Nucleus accumbens (tissue), 56 donors: ENCODE results near the gene SLC7A11.
"Not testable (repeated sequence)": the region's sequence is repeated elsewhere in the genome, so short reads cannot be mapped to it uniquely, and the experiment has no call there.

Experiments
- DNase-seq, 56 donors: peaks; one replicate each; lab custom pipeline; 2025; lab: John Stamatoyannopoulos, UW

Gene SLC7A11

DNA sequence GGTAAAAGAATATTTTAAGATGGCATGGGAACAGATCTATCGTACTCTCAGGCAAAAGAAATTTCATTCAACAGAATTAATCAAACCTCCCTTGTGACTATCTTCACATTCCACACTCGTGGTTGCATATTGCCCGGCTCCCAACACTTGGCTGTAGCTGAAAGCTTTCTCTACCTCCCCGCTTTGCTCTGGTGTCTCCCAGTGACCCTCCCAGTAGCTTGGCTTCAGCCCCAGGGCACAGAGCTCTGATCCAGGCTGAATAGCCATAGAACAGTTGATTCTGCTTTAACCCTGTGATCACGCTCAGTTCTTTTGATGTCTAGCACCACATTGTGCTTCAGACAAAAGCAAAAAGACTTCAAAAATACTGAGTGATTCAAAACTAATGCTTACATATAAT lies 24.6 kb downstream of the SLC7A11 start:
- DNase-seq = peak in 36 of 56 donors; percentile 2 to 74 (median 32)

DNA sequence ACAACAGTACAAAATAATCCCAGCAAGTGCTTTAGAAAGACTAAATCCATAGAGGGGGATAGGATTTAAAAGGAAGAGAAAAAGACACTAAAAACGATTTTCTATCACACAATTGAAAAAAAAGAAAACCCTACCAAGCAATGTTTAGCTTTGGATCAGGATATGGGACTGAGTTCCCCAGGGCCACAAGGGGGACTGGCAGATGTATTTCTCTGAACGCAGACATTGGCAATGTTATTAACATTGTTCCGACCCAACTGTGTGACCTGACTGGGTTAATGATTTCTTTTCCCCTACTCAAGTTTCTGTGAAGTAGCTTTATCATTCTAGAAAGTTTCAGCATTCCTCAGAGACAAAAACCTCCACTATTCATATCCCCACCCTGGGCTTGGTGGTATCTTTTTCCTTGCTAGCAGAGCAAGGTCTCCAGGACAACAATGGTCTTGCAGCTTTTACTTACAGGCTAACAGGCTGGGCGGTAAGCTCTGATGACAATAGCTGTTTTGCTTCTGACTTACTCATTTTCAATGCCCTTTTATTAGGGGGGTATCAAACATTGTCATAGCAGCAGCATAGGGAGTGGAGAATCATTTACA lies 25.8 kb downstream of the SLC7A11 start:
- DNase-seq = peak in 1 of 56 donors; percentile 17

DNA sequence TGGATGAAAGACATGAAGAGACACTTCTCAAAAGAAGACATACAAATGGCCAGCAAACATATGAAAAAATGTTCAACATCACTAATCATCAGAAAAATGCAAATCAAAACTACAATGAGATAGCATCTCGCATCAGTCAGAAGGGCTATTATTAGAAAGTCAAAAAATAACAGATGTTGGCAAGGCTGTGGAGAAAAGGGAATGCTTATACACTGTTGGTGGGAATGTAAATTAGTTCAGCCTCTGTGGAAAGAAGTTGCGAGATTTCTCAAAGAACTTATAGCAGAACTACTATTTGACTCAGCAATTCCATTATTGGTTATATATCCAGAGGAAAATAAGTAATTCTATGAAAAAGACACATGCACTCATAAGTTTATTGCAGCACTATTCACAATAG lies 31.6 kb downstream of the SLC7A11 start:
- not testable (repeated sequence) for DNase-seq

- DNase-seq = no peak
These were observed 33.1 kb downstream of the SLC7A11 start for GRCh38 chr4:138209094-138209493.

- no peak for DNase-seq
These were observed 36.5 kb downstream of the SLC7A11 start for GRCh38 chr4:138205531-138206233.

GRCh38 chr4:138204507-138204906 lies 37.6 kb downstream of the SLC7A11 start:
- no peak for DNase-seq

DNA sequence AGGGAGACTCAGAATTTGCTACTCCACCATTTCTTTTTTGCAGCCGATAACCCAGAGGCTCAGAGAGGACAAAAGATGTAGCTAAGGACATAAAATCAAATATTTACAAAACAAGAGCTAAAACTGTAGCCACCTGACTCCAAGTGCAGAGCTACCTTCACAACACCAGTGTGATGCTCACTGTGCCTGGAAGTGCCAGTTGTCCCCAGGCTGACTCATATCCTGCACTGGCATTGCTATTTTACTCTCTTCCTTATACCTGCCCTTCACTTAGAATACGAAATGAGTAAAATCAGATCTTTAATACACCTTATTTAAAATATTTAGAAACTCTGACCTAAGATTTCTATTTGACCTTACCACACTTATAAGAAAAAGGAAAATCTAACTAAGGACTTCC lies 39.5 kb downstream of the SLC7A11 start:
- DNase-seq = no peak

- DNase-seq = no peak
These were observed 41.9 kb downstream of the SLC7A11 start for GRCh38 chr4:138200236-138200590.

- DNase-seq = peak in 6 of 56 donors; percentile 1 to 40 (median 17)
These were observed 42.4 kb downstream of the SLC7A11 start for GRCh38 chr4:138199568-138200235.

DNA sequence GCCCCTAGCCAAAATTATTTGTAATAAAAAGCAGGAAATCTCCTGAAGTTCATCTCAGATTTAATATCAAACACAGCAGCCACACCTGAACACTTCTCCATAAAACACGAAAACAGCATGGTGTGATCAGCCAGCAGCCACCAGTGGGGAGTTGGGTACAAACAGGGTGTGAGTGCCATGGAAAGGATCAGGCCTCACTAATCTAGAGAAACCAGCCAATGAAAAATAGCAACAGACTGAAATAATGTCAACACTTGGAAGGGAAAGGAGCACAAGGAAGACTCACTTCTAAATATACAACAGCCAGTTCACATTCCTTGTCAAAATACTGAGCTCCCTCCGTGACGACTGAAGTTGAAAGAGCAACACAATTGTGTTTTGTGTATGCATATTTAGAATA lies 46.0 kb downstream of the SLC7A11 start:
- DNase-seq = no peak

- no peak for DNase-seq
These were observed 48.2 kb downstream of the SLC7A11 start for GRCh38 chr4:138193963-138194362.

- no peak for DNase-seq
These were observed 50.0 kb downstream of the SLC7A11 start for GRCh38 chr4:138192113-138192512.

DNA sequence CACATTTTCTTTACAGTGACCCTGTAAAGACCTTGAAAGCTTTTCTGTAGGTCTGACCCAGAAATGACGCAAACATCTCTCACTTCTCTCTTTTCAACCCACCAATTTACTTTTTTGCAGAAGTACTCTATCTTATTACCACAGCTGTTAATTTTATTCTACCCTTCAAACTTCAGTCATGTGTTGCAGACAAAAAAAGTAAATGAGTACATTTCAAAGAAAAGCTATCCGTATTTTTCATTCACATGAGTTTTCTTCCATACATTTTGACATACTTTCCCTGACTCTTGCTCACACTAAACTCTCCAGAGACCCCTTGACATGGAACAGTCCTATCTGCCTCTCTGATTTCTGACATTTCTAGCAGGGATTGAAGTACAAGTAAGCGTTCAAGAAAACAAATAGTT lies 51.7 kb downstream of the SLC7A11 start:
- DNase-seq = no peak

DNA sequence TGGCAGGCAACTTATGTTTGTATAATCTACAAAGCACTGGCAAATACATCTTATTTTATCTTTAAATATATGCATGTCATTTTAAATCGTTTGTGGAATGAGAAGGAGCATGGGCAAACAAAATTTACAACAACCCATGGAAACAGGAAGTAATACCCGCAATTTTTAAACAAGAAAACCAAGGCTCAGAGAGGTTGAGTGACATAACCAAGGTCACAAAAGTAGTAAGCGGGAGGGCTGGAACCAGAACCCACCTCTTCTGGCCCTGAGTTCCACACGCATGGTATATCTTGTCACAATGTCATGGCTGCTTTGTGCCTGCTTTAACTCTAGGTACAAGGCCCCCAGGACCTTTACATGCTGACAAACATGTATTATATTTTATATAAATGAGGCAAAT lies 52.9 kb downstream of the SLC7A11 start:
- no peak for DNase-seq

GRCh38 chr4:138188406-138189084 lies 53.6 kb downstream of the SLC7A11 start:
- no peak for DNase-seq

- DNase-seq = no peak
These were observed 56.1 kb downstream of the SLC7A11 start for GRCh38 chr4:138185859-138186645.

- no peak for DNase-seq
These were observed 57.3 kb downstream of the SLC7A11 start for GRCh38 chr4:138184886-138185285.

DNA sequence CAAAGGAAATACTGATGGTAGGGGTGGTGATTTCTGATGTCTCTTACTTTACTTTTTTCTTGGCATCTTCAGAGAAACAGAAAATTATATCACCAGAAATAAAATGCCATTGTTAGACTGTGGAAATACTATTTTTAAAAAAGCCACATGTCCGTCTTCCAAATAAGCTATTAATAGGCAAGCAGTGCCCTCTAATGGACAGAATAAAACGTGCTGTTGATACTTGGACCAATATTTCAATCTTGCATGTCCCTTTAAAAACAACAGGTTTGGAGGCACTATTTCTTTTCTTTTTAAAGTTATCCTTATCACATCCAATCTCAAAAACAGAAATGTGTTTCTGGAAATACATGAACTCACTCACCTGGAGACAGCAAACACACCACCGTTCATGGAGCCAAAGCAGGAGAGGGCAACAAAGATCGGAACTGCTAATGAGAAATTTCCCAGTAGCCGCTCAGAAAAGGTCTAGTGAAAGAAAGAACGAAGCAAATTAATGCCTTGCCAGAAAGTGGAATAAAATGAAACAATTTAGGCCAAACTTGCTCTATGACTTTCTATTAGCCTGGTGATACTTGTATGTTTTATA lies 59.2 kb downstream of the SLC7A11 start:
- peak in 2 of 56 donors; percentile 14 to 26 for DNase-seq

- DNase-seq = peak in 7 of 56 donors; percentile 1 to 31 (median 7)
These were observed 60.9 kb downstream of the SLC7A11 start for GRCh38 chr4:138181287-138181686.

- DNase-seq = no peak
These were observed 63.6 kb downstream of the SLC7A11 start for GRCh38 chr4:138178566-138178965.
